Measurements from ENCODE around the gene FOSL1.

DNA sequence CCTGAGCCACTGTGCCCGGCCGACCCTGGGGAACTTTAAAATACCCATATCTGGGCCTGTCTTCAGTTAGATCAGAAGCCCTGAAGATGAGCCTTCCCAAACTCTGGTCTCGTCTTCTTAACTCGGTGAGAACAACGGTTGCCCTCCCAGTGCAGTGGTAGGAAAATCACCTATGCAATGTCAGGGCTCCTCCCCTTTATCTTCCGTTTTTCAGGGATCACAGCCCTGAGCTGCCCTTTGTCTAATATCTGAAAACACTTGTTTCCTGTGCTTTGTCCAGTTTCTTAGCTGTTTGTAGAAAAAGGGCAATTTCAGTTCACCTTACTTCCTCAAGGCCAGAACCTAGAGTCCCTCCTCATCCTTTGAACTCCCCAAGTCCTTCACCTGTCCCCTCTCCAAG, 28.5 kb upstream of the FOSL1 start:
- TF ChIP-seq, protein P1, sequence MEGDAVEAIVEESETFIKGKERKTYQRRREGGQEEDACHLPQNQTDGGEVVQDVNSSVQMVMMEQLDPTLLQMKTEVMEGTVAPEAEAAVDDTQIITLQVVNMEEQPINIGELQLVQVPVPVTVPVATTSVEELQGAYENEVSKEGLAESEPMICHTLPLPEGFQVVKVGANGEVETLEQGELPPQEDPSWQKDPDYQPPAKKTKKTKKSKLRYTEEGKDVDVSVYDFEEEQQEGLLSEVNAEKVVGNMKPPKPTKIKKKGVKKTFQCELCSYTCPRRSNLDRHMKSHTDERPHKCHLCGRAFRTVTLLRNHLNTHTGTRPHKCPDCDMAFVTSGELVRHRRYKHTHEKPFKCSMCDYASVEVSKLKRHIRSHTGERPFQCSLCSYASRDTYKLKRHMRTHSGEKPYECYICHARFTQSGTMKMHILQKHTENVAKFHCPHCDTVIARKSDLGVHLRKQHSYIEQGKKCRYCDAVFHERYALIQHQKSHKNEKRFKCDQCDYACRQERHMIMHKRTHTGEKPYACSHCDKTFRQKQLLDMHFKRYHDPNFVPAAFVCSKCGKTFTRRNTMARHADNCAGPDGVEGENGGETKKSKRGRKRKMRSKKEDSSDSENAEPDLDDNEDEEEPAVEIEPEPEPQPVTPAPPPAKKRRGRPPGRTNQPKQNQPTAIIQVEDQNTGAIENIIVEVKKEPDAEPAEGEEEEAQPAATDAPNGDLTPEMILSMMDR (IDR thresholded peaks at IDR 0.05) = no peak
- TF ChIP-seq POLR2A (IDR thresholded peaks at IDR 0.05) = no peak
